Stimulated activated CD8-positive, alpha-beta memory T cell treated with anti-CD3 and anti-CD28 coated beads, Interleukin-15, amount 100 ng/mL, for 4 hours (primary cell): ENCODE data around the gene ZNF436.
A peak's percentile ranks its signal among the peaks of the same experiment; 100 is the strongest.

ENCODE experiments used
- DNase-seq, 2 donors: peaks; one replicate each; pipeline ENCODE4 v3.0.0-alpha.2; 2020; ENCODE audit warnings: low read depth in 2 of 2

The ZNF436 gene

DNA sequence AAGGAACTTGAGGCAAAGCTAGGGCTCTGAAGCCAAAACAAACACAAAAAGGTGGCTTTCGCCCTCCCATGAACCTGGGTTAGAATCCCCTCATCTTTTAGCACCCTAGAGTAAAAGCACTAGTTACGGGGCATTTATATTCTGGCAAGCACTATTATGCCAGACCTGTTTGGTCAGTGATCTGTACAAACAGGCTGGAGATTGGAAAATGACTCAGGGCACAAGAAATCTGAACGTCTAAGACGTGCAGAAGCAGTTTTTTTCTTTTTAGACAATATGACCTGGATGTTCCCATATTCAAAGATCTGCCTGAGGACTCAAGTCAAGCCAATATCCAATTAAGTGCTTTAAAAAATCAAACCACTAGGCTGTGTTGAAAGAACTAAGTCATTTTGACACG, 3.0 kb downstream of the ZNF436 start:
- no peak for DNase-seq

DNA sequence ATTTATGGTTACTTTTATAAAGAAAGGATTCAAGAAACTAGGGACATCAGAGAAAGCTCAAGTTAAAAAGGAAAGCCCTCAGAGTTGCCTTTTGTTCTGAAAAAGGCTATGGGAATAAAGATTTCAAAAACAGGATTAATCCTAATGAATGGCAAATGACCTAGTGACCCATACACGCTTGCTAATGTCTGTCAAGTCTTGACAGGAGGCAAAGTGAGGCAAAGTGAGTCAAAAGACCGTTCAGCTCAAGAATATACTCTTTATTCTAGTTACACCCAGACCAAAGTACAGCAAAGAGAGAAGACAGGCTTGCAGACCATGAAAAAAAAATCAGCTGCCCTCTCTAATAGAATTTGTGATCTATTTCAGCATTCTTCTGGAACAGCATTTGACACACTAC, 3.5 kb downstream of the ZNF436 start:
- DNase-seq, result no peak

GRCh38 chr1:23362218-23362713, 7.4 kb downstream of the ZNF436 start:
- no peak for DNase-seq

DNA sequence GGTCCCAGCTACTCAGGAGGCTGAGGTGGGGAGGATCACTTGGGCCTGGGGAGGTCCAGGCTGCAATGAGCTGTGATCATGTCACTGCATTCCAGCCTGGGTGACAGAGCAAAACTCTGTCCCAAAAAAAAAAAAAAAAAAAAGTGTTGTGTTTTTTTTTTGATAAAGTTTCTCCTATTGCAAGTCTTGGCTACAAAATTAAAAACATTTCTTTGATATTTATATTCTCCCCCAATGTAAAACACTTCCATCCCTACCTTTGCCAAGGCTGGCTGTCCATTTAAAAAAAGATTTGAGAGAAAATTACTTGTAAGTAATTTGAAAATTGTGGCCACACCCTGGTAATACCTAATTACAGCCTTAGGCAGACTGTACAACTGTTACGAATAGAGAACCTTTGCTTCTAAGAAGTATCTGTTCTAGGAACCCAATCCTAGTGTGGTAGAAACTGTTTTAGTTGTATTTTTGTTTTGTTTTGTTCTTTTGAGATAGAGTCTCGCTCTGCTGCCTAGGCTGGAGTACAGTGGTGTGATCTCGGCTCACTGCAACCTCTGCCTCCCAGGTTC, 11.2 kb downstream of the ZNF436 start:
- DNase-seq, result no peak

DNA sequence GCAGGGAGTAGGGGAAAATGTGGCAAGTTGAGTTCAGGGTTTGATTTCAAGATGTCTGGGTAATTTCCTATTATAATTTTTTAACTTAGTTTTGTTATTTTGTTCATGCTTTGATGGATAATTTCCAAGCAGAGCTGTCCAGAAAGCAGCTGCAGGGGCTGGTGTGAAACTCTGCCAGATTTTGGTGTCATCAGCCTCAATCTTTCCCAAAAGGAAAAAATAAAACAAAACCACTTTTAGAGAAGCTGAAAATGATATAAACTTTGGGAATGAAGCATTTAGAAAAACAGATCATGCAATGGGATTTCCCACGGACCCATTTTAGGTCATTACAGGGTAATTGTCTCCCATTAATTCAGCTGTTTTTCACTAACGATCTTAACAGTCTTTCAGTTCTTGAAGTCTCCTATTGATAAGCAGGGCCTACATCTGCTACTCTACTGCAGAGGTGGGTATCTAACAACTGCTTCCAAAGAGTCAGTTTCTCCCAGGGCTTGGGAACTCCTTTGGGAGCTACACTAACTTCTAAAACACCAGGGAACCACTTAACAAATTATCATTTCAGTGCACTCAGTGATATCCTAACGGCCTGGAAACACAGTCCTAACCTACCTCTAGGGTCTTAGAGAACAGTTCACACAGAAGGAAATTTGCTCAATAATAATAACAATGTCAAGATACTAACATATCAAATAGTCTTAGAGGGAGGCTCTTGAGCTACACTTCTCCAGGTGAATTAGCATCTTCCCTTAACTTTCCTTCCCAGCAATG, 12.3 kb downstream of the ZNF436 start:
- no peak for DNase-seq

DNA sequence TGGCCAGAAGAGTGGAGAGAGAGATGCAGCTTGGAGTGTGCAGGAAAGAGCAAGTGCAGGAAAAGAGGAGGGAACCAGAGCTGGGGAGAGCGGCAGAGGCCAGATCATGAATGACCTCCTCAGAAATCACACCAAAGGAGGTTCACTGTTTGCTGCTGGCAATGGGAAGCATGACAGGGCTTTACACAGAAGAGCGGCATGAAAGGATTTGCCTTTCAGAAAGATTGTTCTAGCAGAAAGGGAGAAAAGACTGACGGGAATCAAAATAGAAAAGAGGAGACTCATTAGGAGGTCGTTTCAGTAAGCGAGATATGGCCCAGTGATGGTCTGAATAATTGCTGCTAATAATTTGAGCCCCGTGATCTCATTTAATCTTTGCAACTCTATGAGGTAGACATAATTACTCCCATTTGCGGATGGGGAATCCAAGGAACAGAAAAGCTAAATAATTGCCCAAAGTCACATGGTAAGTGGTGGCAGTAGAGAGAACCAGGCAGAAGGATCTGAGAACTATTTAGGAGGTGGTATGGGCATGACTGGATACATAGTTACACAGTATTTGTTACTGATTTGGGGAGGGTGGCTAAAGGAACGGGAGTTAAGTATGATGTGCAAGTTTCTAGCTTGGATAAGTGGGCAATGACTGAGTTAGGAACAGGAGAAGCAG, 13.0 kb downstream of the ZNF436 start:
- DNase-seq, result no peak

DNA sequence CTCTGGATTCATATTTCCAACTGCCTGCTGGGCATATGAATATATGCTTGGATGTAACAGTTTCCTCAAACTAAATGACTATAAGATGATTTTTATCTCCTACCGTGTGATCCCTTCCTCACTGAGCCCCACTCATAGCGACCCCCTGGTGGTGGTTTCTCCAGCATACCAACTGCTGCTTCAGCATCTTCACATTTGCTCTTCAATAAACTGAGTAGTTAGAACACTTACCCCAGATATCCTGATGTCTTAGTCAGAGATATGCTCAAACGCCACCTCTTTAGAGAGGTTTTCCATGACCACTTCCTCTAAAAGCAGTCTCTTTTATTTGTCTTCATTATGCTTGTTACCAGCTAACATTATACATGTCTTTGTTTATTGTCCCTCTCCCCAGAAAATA, 15.4 kb downstream of the ZNF436 start:
- no peak for DNase-seq

DNA sequence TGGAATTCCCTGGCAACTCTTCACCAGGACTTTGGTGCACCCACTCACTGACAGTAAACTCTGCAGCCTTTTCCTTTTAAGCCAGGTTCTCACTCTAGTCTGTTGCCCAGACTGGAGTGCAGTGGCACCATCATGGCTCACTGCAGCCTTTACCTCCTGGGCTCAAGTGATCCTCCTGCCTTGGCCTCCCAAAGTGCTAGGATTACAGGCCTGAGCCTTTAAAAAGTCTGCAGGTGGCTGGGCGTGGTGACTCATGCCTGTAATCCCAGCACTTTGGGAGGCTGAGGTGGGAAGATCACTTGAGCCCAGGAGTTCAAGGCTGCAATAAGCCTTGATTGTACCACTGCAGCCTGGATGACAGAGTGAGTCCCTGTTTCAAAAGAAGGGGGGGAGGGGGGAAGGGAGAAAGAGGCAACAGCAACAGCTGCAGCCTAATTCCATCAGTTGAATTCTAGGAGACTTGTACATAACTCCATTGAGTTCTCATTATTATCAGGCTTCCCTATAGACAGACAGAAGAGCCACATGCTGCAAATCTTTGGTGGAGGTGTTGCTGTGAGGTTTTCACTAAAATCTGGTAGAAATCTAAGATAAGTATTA, 17.4 kb downstream of the ZNF436 start:
- DNase-seq, result no peak

- DNase-seq, result no peak
These were observed 23.7 kb downstream of the ZNF436 start for GRCh38 chr1:23345920-23346319.

- DNase-seq, result no peak
These were observed 24.6 kb downstream of the ZNF436 start for GRCh38 chr1:23344987-23345472.

DNA sequence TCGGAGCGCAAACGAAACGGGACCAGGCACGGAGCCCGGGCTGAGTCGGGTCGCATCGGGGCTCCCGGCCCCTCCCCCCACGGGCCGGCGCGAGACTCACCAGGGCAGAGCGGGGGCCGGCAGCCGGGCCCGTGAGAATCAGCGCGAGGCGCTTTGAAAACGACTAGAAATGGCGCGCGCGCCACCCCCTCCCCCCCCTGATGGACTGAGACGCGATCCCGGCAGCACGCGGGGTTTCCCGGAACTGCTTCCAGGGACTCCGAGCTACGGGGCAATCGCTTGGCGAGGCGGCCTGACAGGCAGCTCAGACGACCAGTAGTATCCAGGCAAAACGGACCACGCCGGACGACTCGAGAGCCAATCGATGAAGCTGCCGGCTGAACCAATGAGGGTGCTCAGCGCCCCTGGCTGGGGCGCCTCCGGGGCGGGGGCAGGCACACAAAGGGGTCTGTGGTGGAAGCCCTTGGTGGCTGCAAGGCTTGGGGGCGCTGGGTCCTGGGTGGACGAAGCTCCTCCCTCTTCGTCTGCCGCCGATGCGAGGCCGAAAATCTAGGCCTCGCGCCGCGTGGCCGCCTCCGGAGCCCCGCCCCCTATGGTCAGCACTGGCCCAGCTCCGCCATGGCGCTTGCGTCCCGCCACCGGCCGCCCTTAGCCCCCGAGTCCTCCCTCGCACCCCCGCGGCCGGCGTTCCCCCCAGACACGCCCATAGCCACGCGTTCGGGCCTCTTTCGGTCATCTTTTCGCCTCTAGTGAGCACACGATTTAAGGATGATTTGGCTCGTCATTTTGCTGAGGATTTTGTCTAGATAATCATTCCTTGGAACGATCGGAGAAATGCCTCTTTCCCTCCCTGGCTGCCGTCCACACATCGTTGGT, 25.3 kb downstream of the ZNF436 start, which contains the start of gene HNRNPR:
HNRNPR (minus strand) TSS at position 174 of the 876 bp plus-strand sequence. CDS start 3,276 bp downstream, outside the sequence.
- peak; percentile 98 to 99 for DNase-seq

DNA sequence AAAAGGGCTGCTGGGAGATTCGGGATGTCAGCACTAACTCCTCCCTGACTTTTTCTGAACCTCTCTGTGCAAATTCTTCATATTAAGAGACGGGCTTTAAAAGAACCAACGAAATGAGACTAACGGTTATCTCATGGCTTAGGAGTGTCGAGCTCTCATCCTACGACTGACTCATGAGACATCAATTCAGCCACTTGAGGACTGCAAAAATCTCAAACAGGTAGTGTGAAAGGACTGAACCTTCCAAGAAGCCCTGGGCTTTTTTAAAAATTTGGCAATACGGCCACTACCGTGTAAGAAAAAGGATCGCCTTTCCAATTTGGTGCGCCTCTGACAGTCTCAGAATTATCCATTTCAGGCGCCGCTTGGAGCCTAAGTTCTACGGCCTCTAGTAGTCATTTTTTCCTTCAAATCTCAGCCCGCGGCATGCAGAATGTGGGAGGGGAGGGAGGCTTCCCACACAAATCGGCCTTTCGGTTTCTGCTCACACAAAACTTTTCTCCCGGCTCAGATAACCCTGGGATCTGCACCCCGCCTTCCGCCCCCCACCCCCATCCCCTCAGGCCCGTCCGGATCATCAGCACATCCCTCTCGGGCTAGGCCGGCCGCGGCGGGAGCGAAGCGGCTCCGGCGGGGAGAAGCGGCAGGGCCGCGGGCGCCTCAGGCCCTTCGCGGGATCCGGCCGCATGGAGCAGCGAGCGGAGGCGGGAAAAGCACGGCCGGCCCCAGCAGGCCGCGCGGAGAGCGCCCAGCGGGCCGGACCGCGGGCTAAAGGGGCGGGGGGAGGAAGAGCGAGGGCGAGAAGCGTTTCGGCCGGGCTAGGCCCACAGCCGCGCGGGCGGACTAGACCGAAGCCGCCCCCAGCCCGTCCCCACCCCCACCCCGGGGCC, 26.2 kb downstream of the ZNF436 start:
- DNase-seq, result peak; percentile 28 to 57

GRCh38 chr1:23341931-23342692, 27.5 kb downstream of the ZNF436 start:
- no peak for DNase-seq

DNA sequence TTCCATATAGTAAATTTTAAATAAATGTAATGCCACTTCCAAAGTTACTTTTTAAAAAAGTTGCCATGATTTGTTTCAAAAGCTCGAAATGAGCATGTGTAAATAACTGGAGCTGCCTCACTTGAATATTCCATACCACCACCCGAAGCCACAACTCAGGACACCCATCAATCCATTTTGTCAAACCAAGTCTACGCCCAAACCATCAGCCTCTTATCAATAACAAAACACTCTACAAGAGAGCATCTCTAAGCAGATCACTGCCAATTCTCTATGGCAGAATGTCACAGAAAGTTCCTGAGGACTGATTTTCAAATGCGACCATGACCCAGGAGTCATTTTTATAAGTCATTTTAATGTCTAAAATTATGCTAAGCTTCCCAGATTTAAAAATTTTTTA, 30.0 kb downstream of the ZNF436 start:
- DNase-seq, result no peak

DNA sequence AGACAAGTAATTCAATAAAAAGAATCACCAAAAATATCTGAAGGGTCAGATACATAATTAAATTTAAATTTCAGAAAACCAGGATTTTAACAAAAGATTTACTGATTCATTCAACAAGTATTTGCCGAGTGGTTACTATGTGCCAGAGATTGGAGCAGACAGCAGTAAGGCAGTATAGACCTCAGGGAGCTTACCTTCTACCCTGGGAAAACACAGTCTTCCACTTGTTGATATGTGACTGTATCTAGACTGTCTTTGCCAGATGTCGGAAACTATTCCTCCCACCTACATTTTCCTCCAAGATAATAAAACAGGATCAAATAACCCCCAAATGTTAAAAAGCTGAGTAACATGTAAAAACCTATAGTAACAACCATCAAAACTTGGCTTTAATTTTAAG, 31.8 kb downstream of the ZNF436 start:
- DNase-seq, result no peak

- no peak for DNase-seq
These were observed 37.9 kb downstream of the ZNF436 start for GRCh38 chr1:23331713-23332112.

GRCh38 chr1:23330846-23331245, 38.8 kb downstream of the ZNF436 start:
- no peak for DNase-seq

DNA sequence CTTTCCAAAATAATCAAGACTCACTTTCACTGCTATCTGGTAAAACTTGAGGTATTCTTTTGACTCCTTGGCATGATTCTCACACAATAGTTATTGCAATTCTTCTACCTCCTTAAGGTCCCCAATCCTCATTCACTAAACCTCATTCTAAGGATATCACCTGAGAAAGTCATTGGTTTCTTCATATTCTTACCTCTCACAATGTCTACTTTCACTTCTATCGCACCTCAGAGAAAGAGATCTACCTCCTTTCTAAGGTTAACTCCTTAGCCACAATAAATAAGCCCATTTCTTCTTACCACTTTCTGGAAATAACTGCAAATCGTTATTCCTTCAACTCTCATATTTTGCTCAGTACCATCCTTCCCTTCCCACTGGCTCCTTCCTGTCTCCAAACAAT, 44.2 kb downstream of the ZNF436 start:
- DNase-seq, result no peak

GRCh38 chr1:23322770-23323169, 46.9 kb downstream of the ZNF436 start:
- DNase-seq, result no peak
